GM23248 (cell line): ENCODE results near the gene FAM3D.

Experiments
- EZH2 ChIP-seq: fragments of 200-600 bp; sonication (generic); IDR thresholded peaks from 2 replicates; pipeline ENCODE4 v1.6.1; 2018; ENCODE audit warnings: antibody characterized with exemption, mild to moderate bottlenecking; ENCODE audit not compliant: insufficient read depth, poor library complexity, severe bottlenecking
- EZH2phosphoT487 ChIP-seq: fragments of 200-600 bp; sonication (generic); IDR thresholded peaks from 2 replicates; pipeline ENCODE4 v1.6.1; 2018; ENCODE audit warnings: antibody characterized with exemption, moderate library complexity, mild to moderate bottlenecking, low read depth; ENCODE audit not compliant: insufficient read depth

- TF ChIP-seq EZH2: no peak
- TF ChIP-seq EZH2phosphoT487: no peak
These were observed 42.6 kb downstream of the FAM3D start for GRCh38 chr3:58623961-58624360.
